PFSK-1 (cell line): ENCODE measurements around the gene MATN1.

Source experiments
- FOXP2 ChIP-seq: optimal IDR thresholded peaks from 2 replicates; pipeline ENCODE3; 2011; ENCODE audit warnings: borderline replicate concordance, control low read depth, inconsistent platforms; ENCODE audit not compliant: insufficient read depth; ENCODE audit errors: extremely low read length, extremely low read depth
- POLR2AphosphoS5 ChIP-seq: IDR thresholded peaks from 2 replicates; pipeline ENCODE4 v1.6.1; 2012; ENCODE audit warnings: low read depth, mild to moderate bottlenecking, control low read depth, low read length, moderate library complexity
- SIN3A ChIP-seq: IDR thresholded peaks from 2 replicates; pipeline ENCODE4 v1.6.1; 2012; ENCODE audit warnings: mild to moderate bottlenecking, low read length, moderate library complexity, borderline replicate concordance; ENCODE audit not compliant: insufficient read depth
- TAF1 ChIP-seq: IDR thresholded peaks from 2 replicates; pipeline ENCODE4 v1.6.1; 2012; ENCODE audit warnings: low read length, control low read depth, borderline replicate concordance; ENCODE audit not compliant: insufficient read depth
- TF ChIP-seq, protein P1 (sequence below), 2 experiments: IDR thresholded peaks; 2 replicates each; pipeline versions ENCODE4 v1.6.1 to v1.8.0; 2011 to 2012; ENCODE audit warnings: low read depth in 2 of 2, low read length in 2 of 2, control low read depth in 1 of 2, inconsistent platforms in 1 of 2, mild to moderate bottlenecking in 1 of 2, moderate library complexity in 1 of 2; ENCODE audit not compliant: insufficient read depth in 1 of 2

DNA sequence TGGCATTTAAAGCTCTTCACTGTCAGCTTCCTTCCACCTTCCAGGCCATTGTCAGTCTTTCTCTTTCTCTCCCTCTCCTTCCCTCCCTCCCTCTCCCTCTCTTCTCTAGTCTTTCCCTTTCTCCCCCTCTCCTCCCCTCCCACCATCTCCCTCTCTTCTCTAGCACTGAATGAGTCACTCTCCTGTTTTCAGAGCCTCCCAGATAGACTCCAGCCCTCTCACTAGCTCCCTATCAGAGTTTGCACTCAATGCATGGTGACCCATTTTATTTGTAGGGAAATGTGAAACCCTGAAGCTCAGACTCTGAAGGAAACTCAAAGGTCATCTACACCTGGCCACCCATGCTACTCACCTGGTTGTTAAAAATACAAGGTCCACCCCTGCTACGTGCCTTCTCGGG lies 4.4 kb upstream of the MATN1 start:
- TF ChIP-seq POLR2AphosphoS5 (no peak), TAF1 (no peak), SIN3A (no peak), FOXP2 (no peak)
- TF ChIP-seq, protein P1, sequence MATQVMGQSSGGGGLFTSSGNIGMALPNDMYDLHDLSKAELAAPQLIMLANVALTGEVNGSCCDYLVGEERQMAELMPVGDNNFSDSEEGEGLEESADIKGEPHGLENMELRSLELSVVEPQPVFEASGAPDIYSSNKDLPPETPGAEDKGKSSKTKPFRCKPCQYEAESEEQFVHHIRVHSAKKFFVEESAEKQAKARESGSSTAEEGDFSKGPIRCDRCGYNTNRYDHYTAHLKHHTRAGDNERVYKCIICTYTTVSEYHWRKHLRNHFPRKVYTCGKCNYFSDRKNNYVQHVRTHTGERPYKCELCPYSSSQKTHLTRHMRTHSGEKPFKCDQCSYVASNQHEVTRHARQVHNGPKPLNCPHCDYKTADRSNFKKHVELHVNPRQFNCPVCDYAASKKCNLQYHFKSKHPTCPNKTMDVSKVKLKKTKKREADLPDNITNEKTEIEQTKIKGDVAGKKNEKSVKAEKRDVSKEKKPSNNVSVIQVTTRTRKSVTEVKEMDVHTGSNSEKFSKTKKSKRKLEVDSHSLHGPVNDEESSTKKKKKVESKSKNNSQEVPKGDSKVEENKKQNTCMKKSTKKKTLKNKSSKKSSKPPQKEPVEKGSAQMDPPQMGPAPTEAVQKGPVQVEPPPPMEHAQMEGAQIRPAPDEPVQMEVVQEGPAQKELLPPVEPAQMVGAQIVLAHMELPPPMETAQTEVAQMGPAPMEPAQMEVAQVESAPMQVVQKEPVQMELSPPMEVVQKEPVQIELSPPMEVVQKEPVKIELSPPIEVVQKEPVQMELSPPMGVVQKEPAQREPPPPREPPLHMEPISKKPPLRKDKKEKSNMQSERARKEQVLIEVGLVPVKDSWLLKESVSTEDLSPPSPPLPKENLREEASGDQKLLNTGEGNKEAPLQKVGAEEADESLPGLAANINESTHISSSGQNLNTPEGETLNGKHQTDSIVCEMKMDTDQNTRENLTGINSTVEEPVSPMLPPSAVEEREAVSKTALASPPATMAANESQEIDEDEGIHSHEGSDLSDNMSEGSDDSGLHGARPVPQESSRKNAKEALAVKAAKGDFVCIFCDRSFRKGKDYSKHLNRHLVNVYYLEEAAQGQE (IDR thresholded peaks at IDR 0.05; ENCODE audit: insufficient read depth in 1 of 2, low read depth in 2 of 2, low read length in 2 of 2): no peak
